ENCODE data around the gene BRDT.

Gene BRDT

DNA sequence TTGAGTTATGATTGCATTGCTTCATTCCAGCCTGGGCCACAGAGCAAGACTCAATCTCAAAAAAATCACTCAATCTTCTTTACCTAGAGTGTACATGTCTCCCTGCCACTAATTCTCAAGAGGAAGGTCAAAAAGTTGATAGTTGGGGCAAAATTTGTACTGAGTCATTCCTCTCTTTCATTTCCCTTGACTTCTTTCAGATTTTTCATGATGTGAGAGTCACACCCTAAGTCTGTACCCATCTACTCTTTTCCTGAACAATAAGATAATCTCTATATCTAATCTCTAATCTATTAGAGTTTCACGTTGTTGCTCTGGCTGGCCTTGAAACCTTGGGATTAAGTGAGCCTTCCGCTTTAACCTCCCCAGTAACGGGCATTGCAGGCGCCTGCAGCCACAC is 1.1 kb upstream of the BRDT start:
- no peak for ATAC-seq
- TF ChIP-seq ZFP3 (CRISPR knock-in tag; IDR thresholded peaks at IDR 0.05) (no peak), ZNF565 (CRISPR knock-in tag; conservative IDR thresholded peaks at IDR 0.05; ENCODE audit: low read depth) (no peak), TOX (CRISPR knock-in tag; IDR thresholded peaks at IDR 0.05; ENCODE audit: borderline replicate concordance) (no peak), PPARA (CRISPR knock-in tag; IDR thresholded peaks at IDR 0.05; ENCODE audit: borderline replicate concordance) (no peak)
- TF ChIP-seq, protein P1, sequence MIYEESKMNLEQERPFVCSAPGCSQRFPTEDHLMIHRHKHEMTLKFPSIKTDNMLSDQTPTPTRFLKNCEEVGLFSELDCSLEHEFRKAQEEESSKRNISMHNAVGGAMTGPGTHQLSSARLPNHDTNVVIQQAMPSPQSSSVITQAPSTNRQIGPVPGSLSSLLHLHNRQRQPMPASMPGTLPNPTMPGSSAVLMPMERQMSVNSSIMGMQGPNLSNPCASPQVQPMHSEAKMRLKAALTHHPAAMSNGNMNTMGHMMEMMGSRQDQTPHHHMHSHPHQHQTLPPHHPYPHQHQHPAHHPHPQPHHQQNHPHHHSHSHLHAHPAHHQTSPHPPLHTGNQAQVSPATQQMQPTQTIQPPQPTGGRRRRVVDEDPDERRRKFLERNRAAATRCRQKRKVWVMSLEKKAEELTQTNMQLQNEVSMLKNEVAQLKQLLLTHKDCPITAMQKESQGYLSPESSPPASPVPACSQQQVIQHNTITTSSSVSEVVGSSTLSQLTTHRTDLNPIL (CRISPR knock-in tag; IDR thresholded peaks at IDR 0.05; ENCODE audit: low read depth) = no peak
- TF ChIP-seq, protein P2, sequence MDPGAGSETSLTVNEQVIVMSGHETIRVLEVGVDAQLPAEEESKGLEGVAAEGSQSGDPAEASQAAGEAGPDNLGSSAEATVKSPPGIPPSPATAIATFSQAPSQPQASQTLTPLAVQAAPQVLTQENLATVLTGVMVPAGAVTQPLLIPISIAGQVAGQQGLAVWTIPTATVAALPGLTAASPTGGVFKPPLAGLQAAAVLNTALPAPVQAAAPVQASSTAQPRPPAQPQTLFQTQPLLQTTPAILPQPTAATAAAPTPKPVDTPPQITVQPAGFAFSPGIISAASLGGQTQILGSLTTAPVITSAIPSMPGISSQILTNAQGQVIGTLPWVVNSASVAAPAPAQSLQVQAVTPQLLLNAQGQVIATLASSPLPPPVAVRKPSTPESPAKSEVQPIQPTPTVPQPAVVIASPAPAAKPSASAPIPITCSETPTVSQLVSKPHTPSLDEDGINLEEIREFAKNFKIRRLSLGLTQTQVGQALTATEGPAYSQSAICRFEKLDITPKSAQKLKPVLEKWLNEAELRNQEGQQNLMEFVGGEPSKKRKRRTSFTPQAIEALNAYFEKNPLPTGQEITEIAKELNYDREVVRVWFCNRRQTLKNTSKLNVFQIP (CRISPR knock-in tag; IDR thresholded peaks at IDR 0.05; ENCODE audit: borderline replicate concordance, low read depth) = no peak

DNA sequence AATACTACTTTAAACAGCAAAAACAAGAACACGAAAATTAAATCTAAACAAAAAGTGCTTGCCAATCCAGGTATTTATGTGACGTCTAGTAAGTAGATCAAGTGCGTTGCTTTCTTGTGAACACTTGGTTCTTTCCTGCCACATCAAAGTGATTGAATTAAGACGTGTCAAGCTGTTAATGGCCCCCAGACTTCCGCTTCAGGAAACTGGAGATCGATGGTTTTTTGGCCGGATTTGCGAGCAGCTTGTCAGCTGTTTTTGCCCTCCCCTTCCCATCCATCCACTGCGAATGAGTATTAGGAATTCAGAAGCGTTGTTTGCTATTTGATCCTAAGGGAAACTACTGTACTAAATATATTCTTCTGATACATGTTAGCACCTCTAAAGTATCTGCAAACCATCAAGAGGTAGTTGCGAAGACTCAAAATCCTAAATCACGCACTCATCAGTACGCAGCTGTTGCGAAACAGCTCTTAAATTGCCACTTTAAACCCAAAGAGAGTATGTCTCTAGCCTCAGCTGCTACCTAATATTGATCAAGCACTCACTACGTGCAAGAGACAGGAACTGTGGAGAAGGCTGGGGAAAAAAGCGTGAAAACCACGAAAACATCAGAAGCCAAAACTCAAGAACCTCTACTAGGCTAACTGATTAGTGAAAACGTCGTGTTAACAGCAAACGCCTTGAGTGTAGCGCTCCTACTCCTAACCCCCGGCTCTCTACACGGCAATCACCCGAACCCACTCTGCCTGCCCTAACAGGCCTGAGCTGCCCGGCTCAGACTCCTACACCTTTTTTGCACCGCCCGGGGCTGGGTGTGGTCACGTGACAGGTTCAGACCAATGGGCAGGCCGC is 473 bp upstream of the BRDT start:
- TF ChIP-seq TCF4 (CRISPR knock-in tag; IDR thresholded peaks at IDR 0.05; ENCODE audit: borderline replicate concordance) (no peak), ZNF565 (CRISPR knock-in tag; conservative IDR thresholded peaks at IDR 0.05; ENCODE audit: low read depth) (no peak), ZFP30 (CRISPR knock-in tag; IDR thresholded peaks at IDR 0.05) (no peak), TOX (CRISPR knock-in tag; IDR thresholded peaks at IDR 0.05; ENCODE audit: borderline replicate concordance) (no peak), ESRRG (CRISPR knock-in tag; IDR thresholded peaks at IDR 0.05) (no peak), GLIS3 (CRISPR knock-in tag; IDR thresholded peaks at IDR 0.05) (no peak), ZNF70 (CRISPR knock-in tag; IDR thresholded peaks at IDR 0.05) (no peak), ZFP3 (CRISPR knock-in tag; IDR thresholded peaks at IDR 0.05) (no peak)
- no peak for ATAC-seq

DNA sequence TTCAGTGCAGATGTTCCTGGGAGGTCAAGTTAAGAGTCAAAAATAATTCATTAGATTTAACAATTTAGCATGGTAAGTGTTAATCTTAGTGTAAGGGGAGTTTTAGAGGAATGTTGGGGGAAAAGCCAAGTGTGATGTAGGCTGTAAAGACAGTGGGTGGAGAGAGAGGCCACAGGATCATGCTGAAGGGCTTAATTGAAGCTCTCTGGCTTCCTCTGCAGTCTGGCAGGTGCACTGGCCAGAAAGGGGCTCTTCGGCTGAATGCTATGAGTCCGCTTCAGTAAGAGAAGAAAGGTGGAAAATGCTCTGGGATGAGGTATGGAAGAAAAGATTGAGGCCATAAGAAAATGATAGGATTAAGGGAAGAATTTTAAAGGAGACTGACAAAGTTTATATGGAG is 3.0 kb downstream of the BRDT start:
- no peak for ATAC-seq
- no peak for TF ChIP-seq SNAI2 (CRISPR knock-in tag; IDR thresholded peaks at IDR 0.05)

DNA sequence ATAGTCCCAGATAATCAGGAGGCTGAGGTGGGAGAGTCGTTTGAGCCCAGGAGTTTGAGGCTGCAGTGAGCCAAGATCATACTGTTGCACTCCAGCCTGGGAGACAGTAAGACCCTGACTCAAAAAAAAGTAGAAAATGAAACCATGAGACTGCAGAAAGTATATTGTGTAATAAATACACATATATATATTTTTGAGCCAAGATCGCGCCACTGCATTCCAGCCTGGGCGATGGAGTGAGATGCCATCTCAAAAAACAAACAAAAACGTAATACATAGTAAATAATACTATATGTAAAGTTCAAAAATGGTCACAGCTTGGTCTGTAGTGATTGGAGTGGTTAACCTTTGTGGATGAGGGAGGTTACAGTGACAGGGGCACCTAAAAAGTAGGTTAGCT is 9.7 kb downstream of the BRDT start:
- no peak for ATAC-seq
- TF ChIP-seq TOX (CRISPR knock-in tag; IDR thresholded peaks at IDR 0.05; ENCODE audit: borderline replicate concordance) = no peak
- TF ChIP-seq ZNF70 (CRISPR knock-in tag; IDR thresholded peaks at IDR 0.05) = no peak
- no peak for TF ChIP-seq ZNF8 (CRISPR knock-in tag; IDR thresholded peaks at IDR 0.05)
- TF ChIP-seq, protein P3, sequence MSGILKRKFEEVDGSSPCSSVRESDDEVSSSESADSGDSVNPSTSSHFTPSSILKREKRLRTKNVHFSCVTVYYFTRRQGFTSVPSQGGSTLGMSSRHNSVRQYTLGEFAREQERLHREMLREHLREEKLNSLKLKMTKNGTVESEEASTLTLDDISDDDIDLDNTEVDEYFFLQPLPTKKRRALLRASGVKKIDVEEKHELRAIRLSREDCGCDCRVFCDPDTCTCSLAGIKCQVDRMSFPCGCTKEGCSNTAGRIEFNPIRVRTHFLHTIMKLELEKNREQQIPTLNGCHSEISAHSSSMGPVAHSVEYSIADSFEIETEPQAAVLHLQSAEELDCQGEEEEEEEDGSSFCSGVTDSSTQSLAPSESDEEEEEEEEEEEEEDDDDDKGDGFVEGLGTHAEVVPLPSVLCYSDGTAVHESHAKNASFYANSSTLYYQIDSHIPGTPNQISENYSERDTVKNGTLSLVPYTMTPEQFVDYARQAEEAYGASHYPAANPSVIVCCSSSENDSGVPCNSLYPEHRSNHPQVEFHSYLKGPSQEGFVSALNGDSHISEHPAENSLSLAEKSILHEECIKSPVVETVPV (CRISPR knock-in tag; IDR thresholded peaks at IDR 0.05) = no peak
- TF ChIP-seq ZC3H10 (CRISPR knock-in tag; IDR thresholded peaks at IDR 0.05) = no peak
- TF ChIP-seq ESRRG (CRISPR knock-in tag; IDR thresholded peaks at IDR 0.05) = no peak
- no peak for TF ChIP-seq PPARA (CRISPR knock-in tag; IDR thresholded peaks at IDR 0.05; ENCODE audit: borderline replicate concordance)

DNA sequence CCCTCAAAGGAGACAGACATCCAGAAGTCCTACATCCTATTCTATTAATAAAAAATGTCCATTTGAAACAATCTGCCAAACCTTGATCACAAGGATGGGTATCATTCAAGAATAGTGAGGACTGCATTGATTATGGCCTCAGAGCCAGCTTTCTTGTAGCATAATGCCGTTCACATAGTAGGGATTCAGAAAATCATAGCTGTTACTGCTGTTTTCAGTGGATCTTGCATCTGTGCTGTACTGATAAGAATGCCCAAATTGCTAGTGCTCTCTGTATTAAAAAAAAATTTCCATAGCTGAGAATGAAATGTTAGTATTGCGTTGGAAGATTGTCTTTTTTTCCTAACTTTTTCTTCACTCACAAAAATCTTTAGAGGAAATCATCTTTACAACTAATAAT is 19.1 kb downstream of the BRDT start:
- TF ChIP-seq BACH2 (CRISPR knock-in tag; IDR thresholded peaks at IDR 0.05; ENCODE audit: borderline replicate concordance) = no peak
- no peak for ATAC-seq

DNA sequence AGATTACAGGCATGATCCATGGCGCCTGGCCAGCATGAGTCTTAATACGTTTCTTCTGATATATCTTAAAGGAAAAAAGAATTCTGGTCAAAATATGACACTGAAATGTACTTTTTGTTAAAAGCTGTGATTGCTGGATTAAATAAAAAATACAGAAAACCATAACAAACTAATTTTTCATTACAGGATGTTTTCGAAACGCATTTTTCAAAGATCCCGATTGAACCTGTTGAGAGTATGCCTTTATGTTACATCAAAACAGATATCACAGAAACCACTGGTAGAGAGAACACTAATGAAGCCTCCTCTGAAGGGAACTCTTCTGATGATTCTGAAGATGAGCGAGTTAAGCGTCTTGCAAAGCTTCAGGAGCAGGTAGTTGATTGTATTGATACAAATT is 30.2 kb downstream of the BRDT start:
- TF ChIP-seq ZNF8 (CRISPR knock-in tag; IDR thresholded peaks at IDR 0.05) = no peak
- no peak for TF ChIP-seq ZNF70 (CRISPR knock-in tag; IDR thresholded peaks at IDR 0.05)
- no peak for TF ChIP-seq BACH2 (CRISPR knock-in tag; IDR thresholded peaks at IDR 0.05; ENCODE audit: borderline replicate concordance)
- no peak for TF ChIP-seq ISL1 (CRISPR knock-in tag; IDR thresholded peaks at IDR 0.05)
- no peak for TF ChIP-seq GLIS3 (CRISPR knock-in tag; IDR thresholded peaks at IDR 0.05)
- TF ChIP-seq ARNTL (CRISPR knock-in tag; IDR thresholded peaks at IDR 0.05; ENCODE audit: borderline replicate concordance, low read depth) = no peak
- no peak for TF ChIP-seq PPARA (CRISPR knock-in tag; IDR thresholded peaks at IDR 0.05; ENCODE audit: borderline replicate concordance)
- TF ChIP-seq, protein P1 (CRISPR knock-in tag; IDR thresholded peaks at IDR 0.05; ENCODE audit: low read depth) = no peak
- TF ChIP-seq ZFP3 (CRISPR knock-in tag; IDR thresholded peaks at IDR 0.05) = no peak
- no peak for TF ChIP-seq TOX (CRISPR knock-in tag; IDR thresholded peaks at IDR 0.05; ENCODE audit: borderline replicate concordance)
- no peak for TF ChIP-seq TCF4 (CRISPR knock-in tag; IDR thresholded peaks at IDR 0.05; ENCODE audit: borderline replicate concordance)
- TF ChIP-seq ZNF565 (CRISPR knock-in tag; conservative IDR thresholded peaks at IDR 0.05; ENCODE audit: low read depth) = no peak
- TF ChIP-seq SNAI2 (CRISPR knock-in tag; IDR thresholded peaks at IDR 0.05) = no peak
- TF ChIP-seq, protein P4, sequence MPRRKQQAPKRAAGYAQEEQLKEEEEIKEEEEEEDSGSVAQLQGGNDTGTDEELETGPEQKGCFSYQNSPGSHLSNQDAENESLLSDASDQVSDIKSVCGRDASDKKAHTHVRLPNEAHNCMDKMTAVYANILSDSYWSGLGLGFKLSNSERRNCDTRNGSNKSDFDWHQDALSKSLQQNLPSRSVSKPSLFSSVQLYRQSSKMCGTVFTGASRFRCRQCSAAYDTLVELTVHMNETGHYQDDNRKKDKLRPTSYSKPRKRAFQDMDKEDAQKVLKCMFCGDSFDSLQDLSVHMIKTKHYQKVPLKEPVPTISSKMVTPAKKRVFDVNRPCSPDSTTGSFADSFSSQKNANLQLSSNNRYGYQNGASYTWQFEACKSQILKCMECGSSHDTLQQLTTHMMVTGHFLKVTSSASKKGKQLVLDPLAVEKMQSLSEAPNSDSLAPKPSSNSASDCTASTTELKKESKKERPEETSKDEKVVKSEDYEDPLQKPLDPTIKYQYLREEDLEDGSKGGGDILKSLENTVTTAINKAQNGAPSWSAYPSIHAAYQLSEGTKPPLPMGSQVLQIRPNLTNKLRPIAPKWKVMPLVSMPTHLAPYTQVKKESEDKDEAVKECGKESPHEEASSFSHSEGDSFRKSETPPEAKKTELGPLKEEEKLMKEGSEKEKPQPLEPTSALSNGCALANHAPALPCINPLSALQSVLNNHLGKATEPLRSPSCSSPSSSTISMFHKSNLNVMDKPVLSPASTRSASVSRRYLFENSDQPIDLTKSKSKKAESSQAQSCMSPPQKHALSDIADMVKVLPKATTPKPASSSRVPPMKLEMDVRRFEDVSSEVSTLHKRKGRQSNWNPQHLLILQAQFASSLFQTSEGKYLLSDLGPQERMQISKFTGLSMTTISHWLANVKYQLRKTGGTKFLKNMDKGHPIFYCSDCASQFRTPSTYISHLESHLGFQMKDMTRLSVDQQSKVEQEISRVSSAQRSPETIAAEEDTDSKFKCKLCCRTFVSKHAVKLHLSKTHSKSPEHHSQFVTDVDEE (CRISPR knock-in tag; IDR thresholded peaks at IDR 0.05) = no peak
- no peak for TF ChIP-seq ZFP30 (CRISPR knock-in tag; IDR thresholded peaks at IDR 0.05)
- TF ChIP-seq OSR1 (CRISPR knock-in tag; IDR thresholded peaks at IDR 0.05) = no peak
- no peak for TF ChIP-seq RARB (CRISPR knock-in tag; IDR thresholded peaks at IDR 0.05)
- no peak for ATAC-seq

Data from SK-N-SH treated with all-trans-retinoic acid at 6 μM for 48 hours (cell line).